Activated CD4-positive, alpha-beta T cell treated with anti-CD3 and anti-CD28 coated beads, Interleukin-2, amount 10 ng/mL, durations not matched to agents 7 days and 5 days (primary cell): ENCODE measurements around the gene FZD2. TPM values are rescaled to one million over a fixed set of nuclear protein-coding genes. Genes with fewer than 3 reads are reported as not detected.

Experiments used
- CTCF ChIA-PET: fragments of 350-600 bp; sonication (Branson Sonifier 250); formaldehyde crosslinking; loops from one replicate; lab custom pipeline; 2021; ENCODE audit warnings: antibody characterized with exemption; lab: Charles Lee
- POLR2A ChIA-PET: fragments of 350-600 bp; sonication (Branson Sonifier 250); formaldehyde crosslinking; loops from one replicate; lab custom pipeline; 2021; ENCODE audit warnings: antibody characterized with exemption; lab: Charles Lee
- DNase-seq: peaks from one replicate; pipeline ENCODE4 v3.0.0-alpha.2; 2020
- H3K27ac Mint-ChIP-seq: one replicate; pipeline ENCODE4 v1.8.0; 2021; ENCODE audit warnings: mild to moderate bottlenecking, moderate library complexity, mixed read lengths
- H3K27me3 Mint-ChIP-seq: one replicate; pipeline ENCODE4 v1.8.0; 2021; ENCODE audit warnings: mixed read lengths
- H3K36me3 Mint-ChIP-seq: one replicate; pipeline ENCODE4 v1.8.0; 2021; ENCODE audit warnings: low read depth, mixed read lengths
- H3K4me1 Mint-ChIP-seq: one replicate; pipeline ENCODE4 v1.8.0; 2021; ENCODE audit warnings: mixed read lengths
- H3K4me3 Mint-ChIP-seq: one replicate; pipeline ENCODE4 v1.8.0; 2021; ENCODE audit warnings: mild to moderate bottlenecking, moderate library complexity, mixed read lengths
- H3K9me3 Mint-ChIP-seq: one replicate; pipeline ENCODE4 v1.8.0; 2021; ENCODE audit warnings: mixed read lengths
- total RNA-seq, 2 experiments: library from RNA; stranded (reverse); gene quantifications; one replicate each; pipeline ENCODE4 v1.2.3, GENCODE V29; 2021

Gene FZD2
- total RNA-seq, 2 experiments from 2014 or later = 0.15 TPM; not detected in 1

DNA sequence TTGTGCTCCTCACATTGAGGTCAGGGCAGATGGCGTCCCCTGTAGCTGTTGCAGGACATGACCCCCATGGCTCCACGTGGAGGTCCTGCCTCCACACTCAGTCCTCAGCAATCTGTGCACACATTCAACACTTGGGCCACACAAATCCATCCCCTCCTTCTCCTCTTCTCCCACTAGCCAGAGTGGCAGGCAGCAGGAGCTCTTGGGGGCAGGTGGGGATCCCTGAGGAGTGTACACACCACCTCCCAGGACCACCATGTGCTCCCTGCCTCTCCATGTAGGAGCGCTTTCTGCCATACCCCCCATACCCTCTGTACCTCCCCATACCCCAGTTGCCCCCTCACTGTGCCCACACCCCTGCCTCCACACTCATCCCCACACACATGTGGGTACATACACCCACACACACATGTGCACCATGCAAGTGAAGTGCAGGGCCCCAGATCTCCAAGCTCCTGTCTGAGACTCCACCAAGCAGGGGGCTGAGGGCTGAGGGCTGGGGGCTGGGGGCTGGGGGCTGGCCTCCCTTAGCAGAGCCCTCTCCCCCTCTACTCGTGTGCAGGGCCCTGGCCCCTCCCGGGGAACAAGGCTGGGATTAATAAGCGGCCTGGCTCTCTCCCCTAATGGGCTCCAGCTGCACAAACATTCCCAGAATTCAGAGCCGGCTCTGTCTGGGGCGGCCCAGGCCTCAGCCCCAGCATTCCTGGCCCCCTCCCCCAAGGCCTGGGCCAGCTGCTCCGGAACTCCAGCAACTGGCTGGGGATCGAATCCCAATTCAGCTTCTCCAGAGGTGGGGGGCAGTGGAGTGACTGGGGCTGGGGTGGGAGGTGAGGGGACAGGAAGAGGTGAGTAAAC, 50.8 kb downstream of the FZD2 start:
- Mint-ChIP-seq H3K4me3 (no peak overlapping the region), H3K27ac (no peak overlapping the region), H3K36me3 (no peaks in the 10 kb centered on the region), H3K27me3 (peaks cover 3% of the 10 kb centered on the region), H3K4me1 (no peaks in the 10 kb centered on the region), H3K9me3 (no peaks in the 10 kb centered on the region)
- ChIA-PET POLR2A (no interaction called here), CTCF (interaction anchor here (0.5 kb wide), 1 partner anchor 36 kb away, joined by 3 read pairs; no protein-coding TSS in a partner anchor)
- no peak for DNase-seq

DNA sequence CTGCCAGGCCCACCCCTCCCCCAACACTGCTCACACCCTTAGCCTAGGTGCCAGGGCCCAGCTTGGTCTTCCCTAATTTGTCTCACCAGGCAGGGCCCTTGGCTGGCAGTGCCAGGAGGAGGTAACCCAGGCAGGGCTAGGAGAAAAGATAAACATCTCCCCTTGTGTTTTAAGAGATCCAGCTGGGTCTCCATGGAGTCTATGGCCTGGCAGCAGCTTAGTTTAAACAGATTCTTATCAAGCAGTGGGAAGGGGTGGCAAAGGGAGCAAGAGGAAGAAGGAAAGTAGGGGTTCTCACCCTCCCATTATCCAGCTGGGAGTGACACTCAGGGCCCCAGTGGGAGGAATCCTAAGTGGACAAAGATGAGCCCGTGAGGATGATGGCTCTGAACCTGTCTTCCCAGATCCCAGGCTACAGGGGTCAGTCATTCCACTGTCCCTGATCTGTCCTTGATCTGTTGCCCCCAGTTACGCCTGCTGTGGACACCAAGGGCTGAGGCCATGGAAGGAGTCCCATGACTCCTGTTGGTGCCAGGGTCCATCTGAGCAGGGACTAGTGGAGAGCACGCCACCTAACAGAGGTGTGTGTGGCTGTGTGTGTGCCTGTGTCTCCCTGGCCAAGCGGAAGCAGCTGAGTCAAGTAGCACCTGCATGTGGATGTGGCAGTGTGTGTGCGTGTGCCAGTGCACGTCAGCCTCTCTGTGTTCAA, 51.6 kb downstream of the FZD2 start:
- H3K4me1 Mint-ChIP-seq = no peaks in the 10 kb centered on the region
- POLR2A ChIA-PET = no interaction called here
- no peak for DNase-seq
- H3K27me3 Mint-ChIP-seq = peaks cover 3% of the 10 kb centered on the region
- H3K9me3 Mint-ChIP-seq = no peaks in the 10 kb centered on the region
- no peak overlapping the region for H3K4me3 Mint-ChIP-seq
- H3K36me3 Mint-ChIP-seq = no peaks in the 10 kb centered on the region
- no peak overlapping the region for H3K27ac Mint-ChIP-seq
- CTCF ChIA-PET = no interaction called here

DNA sequence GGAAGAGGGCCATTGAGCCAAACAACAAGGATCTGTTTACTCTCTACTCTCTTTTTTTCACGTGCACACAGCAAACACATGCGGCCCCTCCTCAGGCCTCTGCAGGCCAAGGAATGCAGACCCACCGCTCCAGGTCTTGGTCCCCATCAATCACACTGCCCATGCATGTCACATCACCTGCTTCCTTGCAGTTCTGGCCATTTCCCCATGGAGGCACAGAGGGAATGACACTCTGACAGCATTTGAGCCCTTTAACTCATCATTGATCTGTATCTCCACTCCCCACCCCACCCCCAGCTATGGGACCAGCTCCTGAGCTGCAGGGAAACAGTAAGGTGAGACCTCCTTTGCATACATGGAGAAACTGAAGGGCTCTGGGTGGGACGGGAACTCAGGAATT, 53.0 kb downstream of the FZD2 start:
- Mint-ChIP-seq H3K4me1 (no peaks in the 10 kb centered on the region), H3K27ac (no peak overlapping the region), H3K27me3 (peaks cover 3% of the 10 kb centered on the region), H3K9me3 (no peaks in the 10 kb centered on the region), H3K36me3 (no peaks in the 10 kb centered on the region), H3K4me3 (no peak overlapping the region)
- ChIA-PET POLR2A (no interaction called here), CTCF (interaction anchor here (1.7 kb wide), 1 partner anchor 21 kb away, joined by 3 read pairs; no protein-coding TSS in a partner anchor)
- no peak for DNase-seq

Other genes starting within 250 kb of the FZD2 start
- gene RUNDC3A, start 248.9 kb upstream of the FZD2 start, total RNA-seq = under 1 TPM; 0.10 TPM
- 100 to 1,000 TPM; 104 to 107 TPM for gene SLC25A39, start 232.7 kb upstream of the FZD2 start, total RNA-seq
- 10 to 100 TPM; 61.1 to 70.5 TPM for gene GRN, start 212.2 kb upstream of the FZD2 start, total RNA-seq
- gene FAM171A2, start 193.6 kb upstream of the FZD2 start, total RNA-seq = under 1 TPM in 1 of 2 experiments, not detected in 1; 0.08 TPM
- gene ITGA2B, start 167.8 kb upstream of the FZD2 start, total RNA-seq = under 1 TPM; 0.27 to 0.47 TPM
- gene GPATCH8, start 54.1 kb upstream of the FZD2 start, total RNA-seq = 10 to 100 TPM; 46.0 to 46.1 TPM
- gene MEIOC, start 99.0 kb downstream of the FZD2 start, total RNA-seq = under 1 TPM; 0.22 to 0.46 TPM
- 10 to 100 TPM; 25.5 to 26.8 TPM for gene CCDC43, start 132.3 kb downstream of the FZD2 start, total RNA-seq
- 10 to 100 TPM; 26.2 to 32.9 TPM for gene DBF4B, start 151.2 kb downstream of the FZD2 start, total RNA-seq
- under 1 TPM; 0.25 to 0.35 TPM for gene ADAM11, start 201.5 kb downstream of the FZD2 start, total RNA-seq